Retinal pigment epithelial cell (primary cell): ENCODE data around the gene MLST8.

Experiments
- DNase-seq: peaks from one replicate; pipeline ENCODE4 v3.0.0-alpha.2; 2010; ENCODE audit warnings: low read depth
- H3K4me3 ChIP-seq: 2 replicates; pipeline ENCODE4 v1.5.1; 2011; ENCODE audit warnings: mild to moderate bottlenecking, low read length, control low read depth, moderate library complexity
- TF ChIP-seq, protein P1 (sequence below): conservative IDR thresholded peaks from 2 replicates; pipeline ENCODE4 v1.5.1; 2011; ENCODE audit warnings: low read depth, low read length, control low read depth, inconsistent platforms

Gene MLST8

GRCh38 chr16:2160915-2161551 lies 44.2 kb upstream of the MLST8 start:
- TF ChIP-seq, protein P1, sequence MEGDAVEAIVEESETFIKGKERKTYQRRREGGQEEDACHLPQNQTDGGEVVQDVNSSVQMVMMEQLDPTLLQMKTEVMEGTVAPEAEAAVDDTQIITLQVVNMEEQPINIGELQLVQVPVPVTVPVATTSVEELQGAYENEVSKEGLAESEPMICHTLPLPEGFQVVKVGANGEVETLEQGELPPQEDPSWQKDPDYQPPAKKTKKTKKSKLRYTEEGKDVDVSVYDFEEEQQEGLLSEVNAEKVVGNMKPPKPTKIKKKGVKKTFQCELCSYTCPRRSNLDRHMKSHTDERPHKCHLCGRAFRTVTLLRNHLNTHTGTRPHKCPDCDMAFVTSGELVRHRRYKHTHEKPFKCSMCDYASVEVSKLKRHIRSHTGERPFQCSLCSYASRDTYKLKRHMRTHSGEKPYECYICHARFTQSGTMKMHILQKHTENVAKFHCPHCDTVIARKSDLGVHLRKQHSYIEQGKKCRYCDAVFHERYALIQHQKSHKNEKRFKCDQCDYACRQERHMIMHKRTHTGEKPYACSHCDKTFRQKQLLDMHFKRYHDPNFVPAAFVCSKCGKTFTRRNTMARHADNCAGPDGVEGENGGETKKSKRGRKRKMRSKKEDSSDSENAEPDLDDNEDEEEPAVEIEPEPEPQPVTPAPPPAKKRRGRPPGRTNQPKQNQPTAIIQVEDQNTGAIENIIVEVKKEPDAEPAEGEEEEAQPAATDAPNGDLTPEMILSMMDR: no peak
- no peak overlapping the region for H3K4me3 ChIP-seq
- DNase-seq: no peak

DNA sequence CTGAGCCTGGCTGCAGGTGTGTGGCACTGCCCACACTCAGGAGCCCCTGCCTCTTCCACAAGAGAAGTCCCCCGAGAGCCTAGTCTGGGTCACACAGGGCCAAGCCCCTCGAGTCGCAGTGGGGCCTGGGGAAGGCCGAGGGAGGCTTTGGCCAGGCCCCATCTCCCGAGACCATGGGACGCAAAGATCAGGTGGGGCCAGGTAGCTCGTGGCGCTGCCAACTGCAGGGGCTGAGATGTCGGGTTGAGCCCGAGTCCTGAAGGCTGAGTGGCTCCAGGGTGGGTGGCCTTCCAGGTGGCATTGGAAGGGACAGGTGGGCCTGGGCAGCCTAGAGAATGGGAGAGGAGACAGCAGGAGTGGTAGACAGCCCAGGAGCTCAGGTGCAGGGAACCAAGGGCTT lies 43.3 kb upstream of the MLST8 start:
- no peak overlapping the region for H3K4me3 ChIP-seq
- TF ChIP-seq, protein P1: no peak
- no peak for DNase-seq

DNA sequence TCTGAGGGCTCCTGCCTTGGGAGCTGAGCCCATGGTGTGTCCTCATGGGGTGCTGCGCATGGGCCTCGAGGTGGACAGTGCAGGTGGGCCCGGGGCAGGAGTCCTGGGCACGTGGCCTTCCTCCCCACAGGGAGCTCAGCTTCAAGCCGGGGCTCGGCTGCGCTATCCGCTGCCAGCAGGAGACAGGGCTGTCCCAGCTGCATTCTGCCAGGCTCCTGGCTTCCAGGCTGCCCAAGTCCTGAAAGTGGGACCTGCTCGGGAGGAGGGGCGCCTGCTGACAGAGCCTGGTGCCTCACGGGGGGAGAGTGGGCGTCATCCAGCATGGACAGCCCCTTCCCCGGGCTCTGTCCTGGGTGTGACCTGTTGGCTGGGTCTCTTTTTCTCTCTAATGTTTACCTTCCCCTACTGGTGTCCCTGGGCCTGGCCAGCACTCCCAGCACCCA lies 42.6 kb upstream of the MLST8 start:
- TF ChIP-seq, protein P1: no peak
- no peak overlapping the region for H3K4me3 ChIP-seq
- DNase-seq: no peak

- DNase-seq: no peak
- TF ChIP-seq, protein P1: no peak
- H3K4me3 ChIP-seq: no peak overlapping the region
These were observed 41.9 kb upstream of the MLST8 start for GRCh38 chr16:2163211-2163881.

GRCh38 chr16:2165861-2166260 lies 39.4 kb upstream of the MLST8 start:
- no peak for DNase-seq
- TF ChIP-seq, protein P1: no peak
- no peak overlapping the region for H3K4me3 ChIP-seq

DNA sequence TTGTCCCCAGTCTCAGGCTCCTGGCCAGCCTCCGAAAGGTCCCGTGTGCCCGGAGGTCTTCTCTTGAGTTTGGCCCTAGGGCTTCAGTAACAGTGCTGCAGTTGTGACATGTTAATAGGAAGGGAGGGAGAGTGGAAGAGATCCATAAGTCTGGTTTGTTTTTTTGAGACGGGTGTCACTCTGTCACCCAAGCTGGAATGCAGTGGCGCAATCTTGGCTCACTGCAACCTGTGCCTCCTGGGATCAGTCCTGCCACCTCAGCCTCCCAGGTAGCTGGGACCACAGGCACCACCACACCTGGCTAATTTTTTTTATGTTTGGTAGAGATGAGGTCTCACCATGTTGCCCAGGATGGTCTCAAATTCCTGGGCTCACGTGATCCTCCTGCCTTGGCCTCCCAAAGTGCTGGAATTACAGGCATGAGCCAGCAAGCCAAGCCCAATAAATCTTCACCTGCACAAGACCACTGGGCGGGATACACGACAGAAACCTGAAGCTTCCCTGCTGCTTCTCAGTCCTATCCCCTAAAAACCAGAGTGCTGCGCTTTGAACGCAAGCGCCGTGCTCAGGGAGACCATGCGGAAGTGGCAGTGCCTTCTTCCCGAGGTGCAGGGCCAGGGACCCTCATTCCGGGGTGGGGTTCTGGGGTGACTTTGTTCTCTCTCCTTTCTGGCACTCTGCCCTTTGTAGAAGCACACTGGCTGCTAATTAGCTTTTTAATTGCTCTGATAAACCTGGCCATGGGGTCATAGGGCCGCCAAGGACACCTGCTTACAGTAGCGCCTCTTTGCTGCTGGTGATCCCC lies 38.8 kb upstream of the MLST8 start:
- TF ChIP-seq, protein P1: no peak

More for the DNA sequence above, 38.8 kb upstream of the MLST8 start:
- no peak for DNase-seq
- H3K4me3 ChIP-seq: no peak overlapping the region
